CD4-positive, alpha-beta T cell treated with Interleukin-12 subunit alpha and Interleukin-12 subunit beta, for 1 hour (primary cell): ENCODE data around the gene ZNG1A.
"Not testable (repeated sequence)": the region's sequence is repeated elsewhere in the genome, so short reads cannot be mapped to it uniquely, and the experiment has no call there.

Experiments used
- DNase-seq: peaks from one replicate; pipeline ENCODE4 v3.0.0-alpha.2; 2020

Gene ZNG1A

GRCh38 chr9:169757-170156 is 9.1 kb downstream of the ZNG1A start:
- not testable (repeated sequence) for DNase-seq

DNA sequence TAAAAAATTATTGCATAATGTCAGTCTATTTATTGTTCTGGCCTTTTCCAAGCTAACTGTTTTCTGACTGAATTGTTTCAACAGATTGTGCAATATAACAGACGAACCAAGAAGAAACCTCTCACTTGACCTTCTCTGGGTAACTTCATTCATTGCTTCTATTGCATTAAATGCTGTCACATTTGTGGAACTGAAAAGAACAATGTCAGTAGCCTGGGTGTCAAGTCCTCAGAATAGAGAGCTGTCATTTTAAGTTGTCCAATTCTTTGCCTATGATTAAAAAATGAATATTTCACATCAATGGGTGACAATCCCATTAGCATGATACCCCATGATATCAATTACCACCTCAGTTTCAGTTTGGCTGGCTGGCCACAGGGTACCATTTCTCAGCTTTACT is 19.0 kb downstream of the ZNG1A start:
- not testable (repeated sequence) for DNase-seq

GRCh38 chr9:151173-151572 is 27.7 kb downstream of the ZNG1A start:
- DNase-seq: not testable (repeated sequence)

DNA sequence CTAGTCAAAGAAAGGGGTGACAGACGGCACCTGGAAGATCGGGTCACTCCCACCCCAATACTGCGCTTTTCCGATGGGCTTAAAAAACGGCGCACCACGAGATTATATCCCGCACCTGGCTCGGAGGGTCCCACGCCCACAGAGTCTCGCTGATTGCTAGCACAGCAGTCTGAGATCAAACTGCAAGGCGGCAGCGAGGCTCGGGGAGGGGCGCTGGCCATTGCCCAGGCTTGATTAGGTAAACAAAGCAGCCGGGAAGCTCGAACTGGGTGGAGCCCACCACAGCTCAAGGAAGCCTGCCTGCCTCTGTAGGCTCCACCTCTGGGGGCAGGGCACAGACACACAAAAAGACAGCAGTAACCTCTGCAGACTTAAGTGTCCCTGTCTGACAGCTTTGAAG is 39.0 kb downstream of the ZNG1A start:
- DNase-seq: not testable (repeated sequence)

GRCh38 chr9:117995-118467 is 60.8 kb downstream of the ZNG1A start, which contains the start of gene FOXD4:
Gene FOXD4, minus strand, starts transcription at chr9:118417. Its CDS starts 298 bp downstream, at chr9:118119.
- DNase-seq: not testable (repeated sequence)

GRCh38 chr9:117144-117994 is 61.5 kb downstream of the ZNG1A start:
- DNase-seq: peak; percentile 26

DNA sequence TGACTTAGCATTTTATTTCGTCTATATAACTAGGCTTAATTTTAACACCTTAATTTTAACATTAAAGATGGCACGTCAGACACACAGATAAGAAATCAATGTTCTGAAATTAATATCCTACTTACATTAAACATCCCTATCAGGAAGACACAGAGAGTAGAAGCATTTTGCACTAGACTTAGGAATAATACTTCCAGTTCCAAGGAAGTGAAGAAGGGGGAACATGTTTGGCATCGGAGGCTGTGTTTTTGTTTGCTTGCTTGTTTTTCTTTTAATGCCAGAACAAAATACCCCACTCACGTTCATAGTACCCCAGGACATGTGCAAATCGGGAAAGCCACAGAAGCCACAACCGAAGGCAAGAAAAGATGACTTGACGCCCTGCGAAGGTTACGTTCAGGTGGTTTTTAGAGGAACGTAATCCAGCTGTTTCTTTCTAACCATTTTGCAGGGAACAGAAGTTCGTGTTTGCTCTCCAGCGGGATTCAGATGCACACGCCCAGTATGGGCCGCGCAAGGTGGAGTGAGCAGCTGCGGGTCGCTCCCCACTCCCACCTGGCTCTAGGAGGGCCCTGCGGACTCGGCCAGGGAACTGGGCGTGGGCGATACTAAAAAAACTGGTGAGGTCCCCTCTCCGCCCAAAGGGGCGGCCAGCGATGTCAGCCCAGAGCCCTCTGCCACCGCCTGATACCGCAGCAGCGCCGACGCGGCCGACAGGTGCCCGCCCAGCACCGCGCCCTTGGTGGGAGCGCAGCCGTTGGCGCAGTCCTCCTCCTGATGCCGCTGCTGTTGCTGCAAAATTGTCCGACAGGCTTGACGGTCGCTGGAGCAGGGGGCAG is 62.4 kb downstream of the ZNG1A start:
- DNase-seq: not testable (repeated sequence)

GRCh38 chr9:115118-115451 is 63.8 kb downstream of the ZNG1A start:
- not testable (repeated sequence) for DNase-seq

DNA sequence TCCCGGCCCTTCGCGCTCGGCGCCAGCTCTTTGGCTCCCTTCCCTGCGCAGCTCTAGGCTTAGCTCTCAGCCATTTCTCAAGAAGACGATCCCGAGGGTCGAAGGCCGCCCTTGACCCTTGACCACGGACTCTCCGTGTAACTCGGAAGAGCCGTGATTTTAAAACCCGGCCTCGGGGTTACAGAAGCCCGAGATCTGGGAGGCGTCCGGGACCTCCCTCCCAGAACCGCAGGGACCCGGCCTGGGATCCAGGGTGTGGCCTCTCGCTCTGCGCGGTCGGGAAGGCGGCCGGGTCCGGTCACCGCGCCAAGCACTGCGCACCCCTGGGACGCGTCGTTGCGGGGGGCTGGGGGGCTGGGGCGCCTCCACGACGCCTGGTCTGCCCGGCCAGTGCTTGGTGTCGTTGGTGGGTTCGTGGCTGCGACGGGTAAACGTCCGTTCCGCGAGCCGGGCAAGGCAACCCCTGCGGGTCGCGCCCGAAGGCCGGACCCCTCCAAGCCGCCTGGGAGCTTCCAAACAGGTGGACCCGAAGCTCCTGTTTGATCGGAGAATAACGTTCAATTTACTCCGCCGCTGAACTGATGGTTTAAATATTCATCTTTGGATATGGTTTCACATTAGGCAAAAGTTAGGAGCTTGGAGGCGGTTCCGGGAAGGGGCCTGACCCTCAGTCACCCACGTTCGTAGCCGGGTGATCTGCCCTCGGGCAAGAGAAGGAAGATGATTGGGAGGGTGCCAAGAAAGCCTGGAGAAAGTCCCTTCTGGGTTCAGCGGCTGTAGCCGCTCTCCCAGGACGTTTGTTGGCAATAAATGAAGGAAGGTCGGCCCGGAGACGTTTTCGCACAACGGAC is 64.4 kb downstream of the ZNG1A start:
- DNase-seq: not testable (repeated sequence)

- DNase-seq: peak; percentile 33
Observed at GRCh38 chr9:113468-114266, 65.2 kb downstream of the ZNG1A start.

DNA sequence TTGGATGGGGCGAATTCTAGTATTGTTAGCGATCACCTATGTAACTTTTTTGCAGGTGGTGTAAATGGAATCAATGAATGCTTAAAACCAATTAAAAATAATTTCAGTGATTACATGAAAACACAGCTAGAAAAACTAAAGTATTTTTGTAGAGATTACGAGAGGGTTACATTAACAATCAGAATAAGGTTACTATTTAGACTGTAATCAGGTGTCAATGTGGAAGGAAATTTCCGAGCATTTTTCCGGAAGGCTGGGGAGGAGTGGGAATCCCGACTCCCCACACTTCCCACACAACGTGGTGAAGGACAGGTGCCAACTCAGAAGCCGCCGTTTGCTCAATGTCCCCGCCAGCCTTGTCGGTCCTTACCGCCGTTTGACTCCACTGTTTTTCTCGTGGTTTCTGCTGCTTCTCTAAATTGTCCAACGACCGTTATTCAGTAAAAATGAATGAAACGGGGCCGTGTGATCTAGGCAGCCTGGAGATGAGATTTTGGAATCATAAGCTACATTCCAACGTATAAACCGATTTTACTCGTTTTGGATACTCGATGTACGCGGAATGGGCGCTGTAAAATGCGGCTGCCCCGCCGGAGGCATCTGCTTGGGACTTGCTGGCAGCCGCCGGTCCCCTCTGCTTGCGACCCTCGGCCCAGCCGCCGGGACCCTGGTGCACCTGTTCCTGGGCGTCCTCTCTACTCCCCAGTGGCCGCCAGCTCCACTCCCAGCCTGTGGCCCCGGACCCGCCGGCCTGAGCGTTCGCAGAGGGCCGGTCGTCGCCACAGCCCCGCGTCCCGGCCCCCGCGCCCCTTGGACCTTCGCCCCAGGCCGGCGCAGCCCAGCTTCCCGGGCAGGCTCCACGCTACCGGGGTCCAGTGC is 66.0 kb downstream of the ZNG1A start:
- DNase-seq: not testable (repeated sequence)

DNA sequence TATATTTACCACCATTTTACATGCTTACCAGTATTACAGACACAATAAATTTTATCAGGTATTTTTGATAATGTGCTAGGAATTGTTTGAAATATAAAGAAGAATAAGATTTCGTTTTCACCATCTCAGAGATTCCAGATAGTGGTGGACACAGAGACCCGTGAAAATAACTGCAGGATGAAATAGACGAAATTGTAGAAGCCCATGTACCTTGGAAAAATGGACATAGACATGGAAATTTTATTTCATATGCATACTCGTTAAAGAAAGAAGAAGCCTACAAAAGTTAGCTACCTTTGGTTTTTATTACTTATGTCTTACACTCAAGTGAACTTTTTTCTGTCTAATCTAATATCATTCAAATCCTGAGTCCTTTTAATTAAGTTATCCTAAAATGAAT is 68.2 kb downstream of the ZNG1A start:
- not testable (repeated sequence) for DNase-seq

- DNase-seq: not testable (repeated sequence)
Observed at GRCh38 chr9:109540-109939, 69.3 kb downstream of the ZNG1A start.

GRCh38 chr9:108742-109495 is 69.9 kb downstream of the ZNG1A start:
- DNase-seq: not testable (repeated sequence)

DNA sequence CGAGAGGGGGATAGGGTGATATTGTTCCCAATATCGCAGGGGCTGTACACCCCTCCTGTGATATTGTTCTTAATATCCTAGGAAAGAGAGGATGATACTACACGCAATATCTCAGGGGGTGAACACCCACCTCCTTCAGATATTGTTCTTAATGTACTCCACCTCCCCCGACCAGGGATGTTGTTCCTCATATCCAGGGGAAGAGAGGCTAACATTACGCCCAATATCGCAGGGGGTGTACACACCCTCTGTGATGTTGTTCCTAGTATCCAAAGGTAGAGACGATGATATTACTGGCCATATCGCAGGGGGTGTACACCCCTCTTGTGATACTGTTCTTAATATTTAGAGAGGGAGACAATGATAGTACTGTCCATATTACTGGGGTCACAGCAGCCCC is 72.9 kb downstream of the ZNG1A start:
- DNase-seq: not testable (repeated sequence)

- not testable (repeated sequence) for DNase-seq
Observed at GRCh38 chr9:100430-100829, 78.4 kb downstream of the ZNG1A start.

- DNase-seq: not testable (repeated sequence)
Observed at GRCh38 chr9:99867-100266, 79.0 kb downstream of the ZNG1A start.

DNA sequence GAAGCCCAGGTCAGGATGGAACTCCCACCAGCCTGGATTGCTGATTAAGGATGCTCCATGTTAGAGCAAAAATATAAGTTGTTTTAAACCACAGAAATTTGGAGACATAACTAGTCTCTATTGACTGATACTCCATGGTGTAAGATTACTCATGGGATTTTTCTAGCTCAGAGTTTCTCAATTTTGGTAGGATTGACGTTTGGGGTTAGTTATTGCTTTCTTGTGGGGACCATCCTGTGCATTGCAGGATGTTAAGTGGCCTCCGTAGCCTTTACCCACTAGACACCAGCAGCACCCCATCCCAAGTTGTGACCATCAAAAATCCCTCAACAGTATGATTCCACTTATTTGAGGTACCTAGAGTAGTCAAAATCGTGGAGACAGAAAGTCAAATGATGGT is 80.1 kb downstream of the ZNG1A start:
- not testable (repeated sequence) for DNase-seq

DNA sequence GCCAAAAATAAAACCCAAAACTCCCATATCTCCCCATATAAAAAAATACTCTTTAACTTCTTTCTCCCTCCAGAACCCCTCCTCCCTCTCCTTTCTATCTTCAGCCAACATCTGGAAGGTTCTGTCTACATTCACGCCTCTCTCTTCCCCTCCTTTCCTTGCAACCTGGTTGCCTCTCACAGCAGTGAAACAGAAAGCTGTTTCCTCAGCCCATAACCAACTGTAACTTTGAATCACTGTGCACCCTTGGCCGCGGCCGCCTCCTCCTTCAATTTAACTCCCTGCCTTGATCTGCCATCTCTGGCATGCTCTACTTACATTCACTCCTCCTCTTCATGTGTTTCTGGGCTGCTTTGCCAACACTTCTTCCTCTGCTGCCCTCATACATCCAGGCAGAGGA is 83.9 kb downstream of the ZNG1A start:
- not testable (repeated sequence) for DNase-seq

DNA sequence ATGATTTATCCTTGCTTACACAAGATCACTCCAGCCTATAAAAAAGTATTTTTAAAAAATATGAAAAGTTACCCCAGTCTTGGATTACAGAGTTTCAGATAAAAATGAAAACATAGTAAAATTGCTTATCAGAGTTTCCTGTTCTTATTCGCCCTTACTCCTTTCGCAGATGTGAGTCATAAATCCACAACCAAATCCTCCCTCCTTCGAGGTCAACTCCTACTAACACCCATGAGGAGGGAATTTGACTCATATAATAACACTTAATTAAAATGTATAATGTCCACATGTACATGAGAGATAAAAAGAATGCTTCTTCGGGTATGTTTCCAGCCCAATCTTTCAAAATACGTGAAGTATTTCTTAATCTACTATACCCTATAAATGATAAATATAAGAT is 84.5 kb downstream of the ZNG1A start:
- DNase-seq: not testable (repeated sequence)
